SIG-M5 treated with dmso at 0.1 percent for 504 hours (cell line): ENCODE results near the gene FILIP1.

Experiments used
- DNase-seq: peaks from one replicate; lab custom pipeline; 2025; ENCODE audit not compliant: unreplicated experiment; lab: John Stamatoyannopoulos, UW

The FILIP1 gene

DNA sequence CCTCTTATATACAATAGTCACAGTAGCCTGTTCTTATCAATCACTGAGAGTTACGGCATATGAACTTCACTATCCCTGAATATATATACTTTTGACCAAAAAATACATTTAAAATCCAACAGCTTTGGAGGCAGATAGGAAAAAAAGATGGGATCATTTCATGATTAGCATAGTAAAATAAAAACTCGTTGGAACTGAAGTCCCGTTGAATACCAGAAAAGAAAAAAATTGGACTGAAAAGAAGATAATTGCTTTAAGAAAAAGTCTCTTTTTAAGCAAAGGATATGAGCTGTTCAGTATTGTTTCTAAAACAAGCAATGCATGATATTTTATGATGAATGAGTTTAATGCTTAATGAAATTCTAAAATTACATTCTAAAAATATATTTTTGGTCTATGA is 4.4 kb upstream of the FILIP1 start:
- no peak for DNase-seq

GRCh38 chr6:75495011-75495410 is 1.4 kb upstream of the FILIP1 start:
- DNase-seq, result no peak

DNA sequence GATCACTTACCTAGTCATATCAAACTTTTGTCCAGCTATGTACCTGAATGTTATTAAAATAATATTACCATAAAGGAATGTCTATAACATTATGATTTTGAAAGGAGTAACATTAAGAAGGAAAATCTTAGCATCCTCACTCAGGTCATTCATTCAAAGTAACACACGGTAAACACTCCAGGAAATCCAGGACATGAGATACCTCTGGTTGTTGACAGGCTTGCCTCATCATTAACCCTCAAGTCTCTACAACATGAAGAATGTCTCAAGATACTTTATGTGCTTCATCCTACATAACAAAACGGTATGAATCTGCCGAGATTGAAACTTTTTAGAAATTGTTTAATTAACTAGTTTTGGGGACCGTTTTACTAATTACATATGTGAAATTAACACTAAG is 690 bp upstream of the FILIP1 start:
- no peak for DNase-seq

DNA sequence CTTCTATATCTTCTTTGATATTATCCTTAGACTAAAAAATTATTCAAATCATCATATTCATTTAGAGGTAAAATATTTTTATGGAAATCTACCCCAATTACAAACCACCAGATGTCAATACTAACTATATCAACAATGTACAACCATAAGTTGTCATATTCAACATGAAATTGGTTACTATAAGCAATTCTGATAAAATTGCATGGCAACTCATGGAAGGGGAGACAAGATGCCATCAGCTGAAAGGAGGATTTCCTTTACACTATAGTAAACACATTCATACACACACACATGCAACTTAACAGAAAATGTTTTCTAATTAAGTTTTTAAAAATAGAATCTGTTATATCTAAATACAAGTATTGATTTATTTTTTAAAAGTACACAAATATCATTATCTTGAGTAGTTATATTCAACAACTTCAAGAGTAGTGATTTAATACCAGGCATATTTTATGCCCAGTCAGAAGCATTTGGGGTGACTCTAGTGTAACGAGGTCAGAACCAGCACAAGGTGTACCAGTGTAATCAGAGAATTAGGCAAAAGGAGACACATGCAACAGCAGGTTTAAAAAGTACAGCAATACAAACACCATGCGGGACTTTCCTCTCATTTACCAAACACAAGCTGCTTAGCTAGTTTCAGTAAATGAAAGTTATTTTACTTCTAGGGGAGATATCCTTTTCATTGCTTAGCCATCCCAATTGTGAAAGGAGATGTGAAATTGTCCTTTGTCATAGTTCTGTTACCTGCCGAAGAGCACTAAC is 1.0 kb downstream of the FILIP1 start:
- no peak for DNase-seq

DNA sequence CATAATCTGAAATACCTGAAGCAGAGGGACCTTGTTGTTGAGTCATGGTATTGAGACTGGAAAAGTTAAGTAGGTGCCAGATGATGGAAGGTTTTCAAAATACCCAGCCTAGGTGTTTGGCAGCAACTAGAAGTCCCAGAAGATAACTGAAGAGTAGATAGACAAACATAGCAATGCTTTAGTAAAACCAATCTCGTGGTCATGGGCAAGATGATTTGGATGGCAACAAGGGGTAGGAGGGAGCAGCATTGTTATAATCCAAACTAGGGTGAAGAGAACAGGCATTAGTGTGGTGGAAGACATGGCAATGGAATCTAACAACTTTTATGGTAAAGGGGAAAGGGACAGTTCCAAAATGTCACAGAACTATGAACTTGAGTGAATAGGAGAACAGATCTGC is 2.3 kb downstream of the FILIP1 start:
- DNase-seq, result no peak

DNA sequence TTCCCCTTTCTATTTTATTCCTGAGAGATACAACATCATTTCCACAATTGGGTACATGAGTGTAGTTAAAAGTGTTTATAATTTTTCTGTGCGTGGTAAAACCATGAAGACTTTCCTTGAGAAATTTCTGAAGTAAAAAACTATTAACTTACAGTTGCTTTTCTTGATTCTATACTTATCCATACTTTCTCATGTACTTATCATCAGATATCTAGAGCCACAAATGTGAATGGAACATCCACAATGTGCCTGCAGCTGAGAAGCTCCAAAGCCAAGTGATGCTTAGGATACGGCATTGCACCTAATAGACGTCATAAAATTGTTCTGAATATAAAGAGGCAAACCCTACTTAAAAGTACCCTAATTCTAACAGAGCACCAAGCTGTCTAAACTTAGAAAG is 2.9 kb downstream of the FILIP1 start:
- no peak for DNase-seq

DNA sequence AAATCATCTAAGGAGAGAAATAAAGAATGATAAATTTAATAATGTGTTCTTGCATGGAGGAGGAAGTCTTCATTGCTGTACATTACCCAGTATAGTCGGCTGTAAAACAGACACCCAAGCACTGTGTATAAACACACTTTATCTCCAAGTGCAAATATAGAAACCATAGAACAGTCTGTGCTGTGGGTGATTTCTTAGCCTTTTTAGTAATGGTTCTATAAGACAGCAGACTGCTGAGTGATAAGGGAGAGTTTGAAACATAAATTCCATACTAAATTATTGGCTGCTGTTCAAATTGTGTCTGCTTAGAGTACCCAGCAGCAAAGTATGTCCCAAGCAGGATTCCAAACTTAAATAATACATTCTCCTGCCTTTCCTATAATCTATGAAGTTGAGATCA is 4.6 kb downstream of the FILIP1 start:
- DNase-seq, result no peak

GRCh38 chr6:75488033-75488432 is 5.6 kb downstream of the FILIP1 start:
- no peak for DNase-seq

- DNase-seq, result peak; percentile 31
Measured at GRCh38 chr6:75486850-75487518, 6.6 kb downstream of the FILIP1 start.

DNA sequence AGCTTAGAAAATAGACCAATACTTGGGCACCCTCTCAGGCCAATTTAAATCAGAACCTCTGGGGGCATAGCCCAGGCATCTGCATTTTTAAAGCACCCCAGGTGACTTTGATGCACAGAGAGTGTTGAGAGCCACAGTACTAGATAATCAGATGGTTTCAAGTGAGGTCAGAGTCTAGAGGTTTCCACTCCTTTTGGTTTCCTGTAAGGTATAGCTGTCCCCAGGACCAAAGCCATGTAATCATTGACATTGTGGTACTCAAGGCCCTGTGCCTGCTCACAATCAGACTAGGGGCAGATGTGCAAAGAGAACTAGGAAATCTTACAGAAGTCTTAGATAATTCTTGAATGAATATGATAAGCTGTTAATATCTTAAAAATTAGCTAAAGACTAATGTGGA is 9.1 kb downstream of the FILIP1 start:
- DNase-seq, result no peak

GRCh38 chr6:75483136-75483952 is 10.3 kb downstream of the FILIP1 start:
- no peak for DNase-seq

DNA sequence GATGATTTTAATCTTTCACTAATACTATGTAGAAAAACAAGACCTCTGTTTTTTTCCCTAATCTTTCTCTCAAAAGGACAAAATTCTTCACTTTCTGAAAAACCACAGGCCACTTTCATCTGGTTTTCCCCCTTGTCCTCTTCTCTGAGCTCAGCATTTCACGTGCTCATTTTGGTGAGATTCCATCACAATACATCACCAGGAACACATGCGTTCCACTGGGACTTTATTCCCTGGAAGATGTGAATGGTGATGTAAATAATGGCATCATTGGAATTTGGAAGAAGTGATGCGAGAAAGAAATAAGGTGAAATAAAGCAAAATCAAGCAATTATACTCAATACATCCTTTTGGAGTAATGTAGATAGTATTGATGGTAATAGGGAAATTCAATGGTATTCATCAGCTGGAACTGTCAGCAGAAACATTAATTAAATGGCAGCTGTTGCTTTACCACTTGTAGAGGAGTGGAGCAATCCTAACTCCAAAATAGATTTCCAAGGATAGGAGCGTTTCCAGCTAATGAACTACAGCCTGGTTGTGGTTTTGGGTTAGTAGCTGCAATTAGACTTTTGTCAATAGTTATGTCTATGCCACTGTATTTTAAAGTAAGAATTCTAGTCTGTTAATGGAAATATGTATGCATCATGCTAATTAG is 11.5 kb downstream of the FILIP1 start:
- DNase-seq, result no peak

GRCh38 chr6:75481394-75481793 is 12.2 kb downstream of the FILIP1 start:
- no peak for DNase-seq

DNA sequence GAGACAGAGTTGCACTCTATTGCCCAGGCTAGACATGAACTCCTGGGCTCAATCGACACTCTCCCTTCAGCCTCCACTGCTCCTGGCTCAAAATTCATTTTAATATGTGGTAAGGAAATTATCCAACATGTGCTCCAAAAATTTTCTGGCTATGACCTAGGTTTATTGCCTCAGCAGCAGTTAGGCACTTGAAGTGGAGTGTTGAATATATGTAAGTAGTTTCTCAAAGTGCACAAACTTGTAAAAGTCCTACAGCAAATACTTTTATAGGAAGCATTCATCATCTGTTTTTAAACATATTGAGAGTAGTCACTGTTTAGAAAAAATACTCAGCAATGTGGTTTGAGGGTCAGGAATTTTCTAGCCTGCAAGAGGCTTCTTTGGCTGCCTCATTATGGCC is 13.2 kb downstream of the FILIP1 start:
- DNase-seq, result no peak

DNA sequence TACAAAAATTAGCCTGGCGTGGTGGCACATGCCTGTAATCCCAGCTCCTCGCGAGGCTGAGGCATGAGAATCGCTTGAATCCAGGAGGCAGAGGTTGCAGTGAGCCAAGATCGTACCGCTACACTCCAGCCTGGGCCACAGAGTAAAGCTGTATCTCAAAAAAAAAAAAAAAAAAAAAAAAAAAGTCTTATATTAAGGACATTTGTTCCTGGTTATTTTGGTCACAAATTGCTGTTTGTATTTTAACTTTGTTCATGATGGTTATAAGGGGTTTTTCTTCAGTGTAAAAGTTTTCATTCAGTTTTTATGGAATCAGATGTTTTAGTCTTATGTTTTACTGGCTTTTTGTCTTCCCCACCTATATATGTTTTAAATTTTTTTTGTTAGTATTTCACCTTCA is 13.9 kb downstream of the FILIP1 start:
- no peak for DNase-seq

GRCh38 chr6:75478929-75479328 is 14.7 kb downstream of the FILIP1 start:
- DNase-seq, result no peak

DNA sequence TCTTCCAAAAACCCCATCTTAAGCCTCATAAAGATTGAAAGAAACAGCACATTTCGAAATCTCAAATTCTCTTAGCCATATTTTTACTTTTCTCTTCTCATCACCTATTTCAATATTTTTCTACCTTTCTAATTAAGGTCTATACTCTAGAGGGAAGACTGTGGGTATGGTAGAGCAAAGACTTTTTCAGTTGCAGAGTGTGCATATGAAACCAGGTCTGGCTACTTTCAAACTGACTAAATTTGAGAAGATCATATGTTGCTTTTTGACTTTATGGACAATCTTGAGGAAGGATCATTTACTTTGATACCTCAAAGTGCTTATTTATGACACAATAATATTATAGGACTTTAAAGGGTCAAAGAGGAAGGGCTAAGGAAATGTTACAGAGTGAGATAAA is 20.7 kb downstream of the FILIP1 start:
- DNase-seq, result no peak

DNA sequence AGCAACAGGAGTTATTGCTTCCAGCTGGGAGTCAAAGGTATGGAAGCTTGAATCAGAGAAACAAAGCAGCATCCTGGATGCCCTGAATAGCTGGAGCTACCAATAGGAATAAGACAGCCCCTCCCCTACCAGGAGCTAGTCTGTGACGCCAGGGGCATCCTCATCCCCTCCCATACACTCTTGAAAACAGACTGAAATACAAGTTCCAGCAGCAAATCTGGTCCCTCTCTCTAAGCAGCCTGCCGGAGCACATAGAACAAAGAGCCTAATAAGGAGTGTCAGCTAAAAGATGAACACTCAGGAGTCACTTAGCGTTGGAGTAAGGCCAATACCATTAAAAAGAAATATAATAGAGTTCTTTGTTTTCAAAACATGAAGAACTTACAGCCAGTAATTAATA is 25.6 kb downstream of the FILIP1 start:
- DNase-seq, result no peak

- DNase-seq, result no peak
Measured at GRCh38 chr6:75467284-75467683, 26.3 kb downstream of the FILIP1 start.

DNA sequence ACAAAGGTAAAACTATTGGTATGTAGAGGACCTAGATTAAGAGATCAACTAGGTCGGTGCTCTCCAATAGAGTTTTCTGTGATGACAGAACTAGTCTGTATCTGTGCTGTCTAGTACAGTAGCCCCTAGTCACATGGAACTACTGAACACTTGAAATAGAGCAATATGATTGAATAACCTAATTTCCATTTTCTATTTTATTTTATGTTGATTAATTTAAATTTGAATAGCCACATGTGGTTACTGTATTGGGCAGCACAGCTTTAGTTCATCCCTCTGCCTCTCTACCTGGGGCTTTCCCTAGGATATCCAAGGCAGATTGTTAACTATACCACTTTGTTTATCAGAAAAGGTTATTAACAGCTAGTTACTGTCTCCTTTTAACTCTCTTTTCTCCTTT is 27.0 kb downstream of the FILIP1 start:
- no peak for DNase-seq

GRCh38 chr6:75463908-75464307 is 29.7 kb downstream of the FILIP1 start:
- DNase-seq, result no peak
